ENCODE measurements around the gene CASP5.

DNA sequence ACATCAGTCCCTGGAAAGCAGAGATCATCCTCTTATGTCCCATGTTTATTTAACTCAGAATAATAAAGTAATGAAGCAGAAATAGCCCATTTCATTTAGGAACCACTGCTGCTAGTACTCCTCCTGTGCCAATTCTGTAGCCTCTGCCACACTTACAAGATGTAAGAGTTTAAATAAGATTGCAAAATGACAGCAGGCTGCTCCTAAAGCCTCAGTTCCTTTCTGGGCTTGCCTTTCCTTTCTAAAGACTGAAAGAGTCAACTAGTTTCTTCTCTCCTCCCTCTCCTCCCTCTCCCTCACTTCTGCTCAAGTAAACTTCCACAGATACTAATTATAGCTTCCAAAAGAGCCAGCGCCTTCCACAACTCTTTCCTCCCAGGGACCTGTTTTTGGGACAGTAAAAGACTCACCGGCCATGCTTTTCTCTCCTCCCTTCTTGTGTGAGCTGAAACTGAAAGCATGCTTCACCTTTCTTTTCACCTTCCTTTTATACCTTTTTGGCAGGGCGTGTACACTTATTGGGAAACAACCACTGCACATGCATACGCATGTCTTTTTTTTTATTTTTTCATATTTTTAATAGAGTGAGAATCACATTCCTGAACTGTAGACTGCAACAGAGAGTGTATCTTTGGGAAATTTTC, 48.2 kb upstream of the CASP5 start:
- TF ChIP-seq, protein P1, sequence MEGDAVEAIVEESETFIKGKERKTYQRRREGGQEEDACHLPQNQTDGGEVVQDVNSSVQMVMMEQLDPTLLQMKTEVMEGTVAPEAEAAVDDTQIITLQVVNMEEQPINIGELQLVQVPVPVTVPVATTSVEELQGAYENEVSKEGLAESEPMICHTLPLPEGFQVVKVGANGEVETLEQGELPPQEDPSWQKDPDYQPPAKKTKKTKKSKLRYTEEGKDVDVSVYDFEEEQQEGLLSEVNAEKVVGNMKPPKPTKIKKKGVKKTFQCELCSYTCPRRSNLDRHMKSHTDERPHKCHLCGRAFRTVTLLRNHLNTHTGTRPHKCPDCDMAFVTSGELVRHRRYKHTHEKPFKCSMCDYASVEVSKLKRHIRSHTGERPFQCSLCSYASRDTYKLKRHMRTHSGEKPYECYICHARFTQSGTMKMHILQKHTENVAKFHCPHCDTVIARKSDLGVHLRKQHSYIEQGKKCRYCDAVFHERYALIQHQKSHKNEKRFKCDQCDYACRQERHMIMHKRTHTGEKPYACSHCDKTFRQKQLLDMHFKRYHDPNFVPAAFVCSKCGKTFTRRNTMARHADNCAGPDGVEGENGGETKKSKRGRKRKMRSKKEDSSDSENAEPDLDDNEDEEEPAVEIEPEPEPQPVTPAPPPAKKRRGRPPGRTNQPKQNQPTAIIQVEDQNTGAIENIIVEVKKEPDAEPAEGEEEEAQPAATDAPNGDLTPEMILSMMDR (IDR thresholded peaks at IDR 0.05; ENCODE audit: low read depth, low read length, missing input control), result no peak
- TF ChIP-seq RAD21 (IDR thresholded peaks at IDR 0.05) (no peak), SP1 (IDR thresholded peaks at IDR 0.05) (no peak)
